SK-N-SH (cell line): ENCODE results near the gene UBAC2. TPM values are rescaled to one million over a fixed set of nuclear protein-coding genes. Genes with fewer than 3 reads are reported as not detected.

ENCODE experiments used
- CTCF ChIA-PET: fragments of 300-600, 350-600 bp; formaldehyde crosslinking; extraction: SDS; loops from one replicate; lab custom pipeline; 2021; lab: Yijun Ruan, JAX
- POLR2A ChIA-PET: fragments of 350-600 bp; sonication (Branson Sonifier 250); formaldehyde crosslinking; extraction: SDS; loops from one replicate; lab custom pipeline; 2020; ENCODE audit warnings: antibody characterized with exemption, inconsistent platforms; lab: Yijun Ruan, JAX
- DNase-seq: peaks from one replicate; pipeline ENCODE4 v3.0.0; 2012
- H2AFZ ChIP-seq: fragments of 200-600 bp; sonication (generic); 2 replicates; pipeline ENCODE4 v1.8.1; 2016; ENCODE audit warnings: antibody characterized with exemption, mild to moderate bottlenecking, low read depth
- H3F3A ChIP-seq: fragments of 200-600 bp; sonication (generic); replicated peaks from 2 replicates; pipeline ENCODE3; 2016; ENCODE audit warnings: antibody characterized with exemption, mild to moderate bottlenecking; ENCODE audit not compliant: insufficient read depth
- H3K27ac ChIP-seq, 2 experiments: fragments of 200-500 bp in 1 of 2; fragments of 200-600 bp in 1 of 2; sonication (Bioruptor generic) in 1 of 2; sonication (generic), shearing (Covaris generic) in 1 of 2; 2 replicates each; pipeline versions ENCODE4 v1.5.1 to v1.6.1; 2014 to 2016; ENCODE audit warnings: low read depth in 2 of 2, inconsistent platforms in 1 of 2, low read length in 1 of 2, mild to moderate bottlenecking in 1 of 2, mixed read lengths in 1 of 2
- H3K27me3 ChIP-seq: fragments of 200-600 bp; sonication (generic), shearing (Covaris generic); 2 replicates; pipeline ENCODE4 v1.6.1; 2016; ENCODE audit warnings: mixed run types; ENCODE audit not compliant: insufficient read depth
- H3K36me3 ChIP-seq, 2 experiments: fragments of 200-500 bp in 1 of 2; fragments of 200-600 bp in 1 of 2; sonication (Bioruptor generic) in 1 of 2; sonication (generic) in 1 of 2; replicated peaks in 1 of 2; 2 replicates each; pipeline versions ENCODE3 to v1.5.1; 2014 to 2016; ENCODE audit warnings: low read length in 1 of 2, mild to moderate bottlenecking in 1 of 2; ENCODE audit not compliant: insufficient read depth in 2 of 2, control insufficient read depth in 1 of 2
- H3K4me1 ChIP-seq, 2 experiments: fragments of 200-500 bp in 1 of 2; fragments of 200-600 bp in 1 of 2; sonication (Bioruptor generic) in 1 of 2; sonication (generic), shearing (Covaris generic) in 1 of 2; 2 replicates each; pipeline versions ENCODE4 v1.5.1 to v1.6.1; 2014 to 2016; ENCODE audit warnings: low read depth in 1 of 2, low read length in 1 of 2, mixed run types in 1 of 2; ENCODE audit not compliant: insufficient read depth in 2 of 2, control insufficient read depth in 1 of 2
- H3K4me2 ChIP-seq: fragments of 200-600 bp; sonication (generic), shearing (Covaris generic); 2 replicates; pipeline ENCODE4 v1.6.1; 2017; ENCODE audit warnings: mixed run types
- H3K4me3 ChIP-seq, 2 experiments: fragments of 200-500 bp in 1 of 2; fragments of 200-600 bp in 1 of 2; sonication (Bioruptor generic) in 1 of 2; sonication (generic), shearing (Covaris generic) in 1 of 2; 2 replicates each; pipeline versions ENCODE4 v1.5.1 to v1.8.1; 2014 to 2016; ENCODE audit warnings: low read depth in 2 of 2, inconsistent platforms in 1 of 2, low read length in 1 of 2, mild to moderate bottlenecking in 1 of 2, mixed read lengths in 1 of 2, moderate library complexity in 1 of 2
- H3K79me2 ChIP-seq: fragments of 200-600 bp; sonication (generic); 2 replicates; pipeline ENCODE4 v1.8.1; 2017; ENCODE audit warnings: mild to moderate bottlenecking; ENCODE audit not compliant: insufficient read depth
- H3K9ac ChIP-seq: fragments of 200-600 bp; sonication (generic); 2 replicates; pipeline ENCODE4 v1.6.1; 2017; ENCODE audit warnings: mixed run types
- H3K9me2 ChIP-seq: fragments of 200-600 bp; sonication (generic); 2 replicates; pipeline ENCODE4 v1.6.1; 2017; ENCODE audit warnings: mixed run types
- H3K9me3 ChIP-seq: fragments of 200-600 bp; sonication (generic); 2 replicates; pipeline ENCODE4 v1.6.1; 2017; ENCODE audit warnings: mixed run types, mild to moderate bottlenecking, moderate library complexity
- H4K20me1 ChIP-seq: fragments of 200-600 bp; sonication (generic); 2 replicates; pipeline ENCODE4 v1.6.1; 2017; ENCODE audit warnings: mild to moderate bottlenecking, mixed run types; ENCODE audit not compliant: insufficient read depth
- EP300 ChIP-seq, 2 experiments: IDR thresholded peaks; 2 replicates each; pipeline versions ENCODE4 v1.4.0 to v1.6.1; 2012; ENCODE audit warnings: borderline replicate concordance in 1 of 2, low read depth in 1 of 2, low read length in 1 of 2
- GABPA ChIP-seq: IDR thresholded peaks from 2 replicates; pipeline ENCODE4 v1.4.0; 2012; ENCODE audit warnings: low read depth, mild to moderate bottlenecking
- PBX3 ChIP-seq: IDR thresholded peaks from 2 replicates; pipeline ENCODE4; 2012
- RAD21 ChIP-seq: IDR thresholded peaks from 2 replicates; pipeline ENCODE4 v1.6.1; 2012; ENCODE audit warnings: mild to moderate bottlenecking, low read length
- RCOR1 ChIP-seq: fragments of 150-350 bp; IDR thresholded peaks from 2 replicates; pipeline ENCODE4 v1.6.1; 2017; ENCODE audit warnings: antibody characterized with exemption, low read length
- RXRA ChIP-seq: IDR thresholded peaks from 2 replicates; pipeline ENCODE4 v1.4.0; 2012; ENCODE audit warnings: low read depth, mild to moderate bottlenecking, borderline replicate concordance
- SMC3 ChIP-seq: IDR thresholded peaks from 2 replicates; pipeline ENCODE4 v1.6.1; 2012; ENCODE audit warnings: low read depth, low read length, improper control_type of control experiment
- TCF12 ChIP-seq: IDR thresholded peaks from 2 replicates; pipeline ENCODE4 v1.4.0; 2012
- TEAD4 ChIP-seq: IDR thresholded peaks from 2 replicates; pipeline ENCODE4 v1.4.0; 2012; ENCODE audit warnings: mild to moderate bottlenecking, borderline replicate concordance; ENCODE audit not compliant: insufficient read depth
- YY1 ChIP-seq: IDR thresholded peaks from 2 replicates; pipeline ENCODE4 v1.4.0; 2012; ENCODE audit warnings: low read depth, mild to moderate bottlenecking
- WGBS: methylation state at CpG from one replicate; pipeline ENCODE4 v1.1.6; 2017; ENCODE audit warnings: low lambda C conversion rate; 5-methylcytosine and 5-hydroxymethylcytosine counted together
- polyA plus RNA-seq, 3 experiments: library from polyadenylated mRNA; depleted of rRNA; stranded (reverse); fragments of >200 nt; gene quantifications; 2 replicates each; pipeline ENCODE4 v1.2.3, GENCODE V29; 2012
- TF ChIP-seq, protein P1 (sequence below): IDR thresholded peaks from 2 replicates; pipeline ENCODE4 v1.4.0; 2012; ENCODE audit warnings: low read depth, borderline replicate concordance
- TF ChIP-seq, protein P2 (sequence below): fragments of 150-350 bp; IDR thresholded peaks from 2 replicates; pipeline ENCODE4 v1.6.1; 2016; ENCODE audit warnings: mild to moderate bottlenecking, low read depth, low read length
- TF ChIP-seq, protein P3 (sequence below): IDR thresholded peaks from 2 replicates; pipeline ENCODE4 v1.4.0; 2012; ENCODE audit warnings: low read depth

The UBAC2 gene
- polyA plus RNA-seq, 1 of the 3 experiments (the other 2 are of a cell fraction) = 79.0 TPM

DNA sequence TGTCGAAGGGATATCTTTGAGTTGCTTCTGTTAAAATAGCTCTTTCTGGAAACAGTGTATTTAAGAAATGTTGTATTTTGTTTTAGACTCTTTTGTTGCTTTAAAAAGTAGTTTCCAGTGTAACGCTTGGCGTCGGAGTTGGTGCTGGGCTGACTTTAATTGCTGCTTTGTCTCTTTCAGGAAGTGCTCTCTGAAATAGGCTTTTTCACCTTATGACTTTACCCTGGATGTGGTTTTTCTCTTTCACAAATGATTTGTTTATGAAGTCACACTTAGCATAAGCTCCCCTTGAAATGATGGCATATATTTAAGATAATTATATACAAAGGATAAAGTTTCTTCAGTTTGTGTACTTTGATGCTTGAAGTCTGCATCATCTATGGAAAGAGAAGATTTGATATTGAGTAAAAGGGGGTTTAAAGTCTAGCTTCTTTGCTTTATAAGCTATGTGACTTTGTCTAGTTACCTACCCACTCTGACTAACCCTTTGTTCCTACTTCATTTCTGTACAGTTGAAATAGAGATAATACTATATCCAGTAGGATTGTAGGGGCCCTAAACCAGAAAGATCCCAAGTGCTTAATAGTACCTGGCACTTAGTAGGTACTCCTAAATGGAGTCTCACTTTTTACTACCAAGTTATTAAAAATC, 57.7 kb downstream of the UBAC2 start, which contains the start of gene GPR18:
Gene GPR18 (minus strand): TSS at position 170 of the 651 bp plus-strand sequence. CDS start 2,507 bp downstream, outside the sequence.
- no peak within 1 kb of the TSS for H3K27ac ChIP-seq
- 96% methylated on average over 4 of the region's 4 CpGs for WGBS
- no peak for DNase-seq

More for the DNA sequence above, 57.7 kb downstream of the UBAC2 start, which contains the start of gene GPR18:
- Histone ChIP-seq H3K4me1 (no peaks in the 10 kb centered on the region; a peak in 2 of 4 replicates), H3K9me3 (no peaks in the 10 kb centered on the region), H3K9ac (no peak within 1 kb of the TSS), H3K27me3 (no peaks in the 10 kb centered on the region), H3K4me2 (no peak within 1 kb of the TSS), H3K36me3 (peaks cover 35 to 45% of the 10 kb centered on the region in 2 experiments), H3F3A (no peaks in the 10 kb centered on the region), H4K20me1 (no peaks in the 10 kb centered on the region), H3K9me2 (no peaks in the 10 kb centered on the region), H3K4me3 (no peak within 1 kb of the TSS), H3K79me2 (no peaks in the 10 kb centered on the region; the same call in 1 of the 2 replicates), H2AFZ (no peak within 1 kb of the TSS)
- POLR2A ChIA-PET = no interaction called here
- TF ChIP-seq TCF12 = no peak
- TF ChIP-seq GABPA = no peak
- TF ChIP-seq PBX3 = no peak
- TF ChIP-seq, protein P1, sequence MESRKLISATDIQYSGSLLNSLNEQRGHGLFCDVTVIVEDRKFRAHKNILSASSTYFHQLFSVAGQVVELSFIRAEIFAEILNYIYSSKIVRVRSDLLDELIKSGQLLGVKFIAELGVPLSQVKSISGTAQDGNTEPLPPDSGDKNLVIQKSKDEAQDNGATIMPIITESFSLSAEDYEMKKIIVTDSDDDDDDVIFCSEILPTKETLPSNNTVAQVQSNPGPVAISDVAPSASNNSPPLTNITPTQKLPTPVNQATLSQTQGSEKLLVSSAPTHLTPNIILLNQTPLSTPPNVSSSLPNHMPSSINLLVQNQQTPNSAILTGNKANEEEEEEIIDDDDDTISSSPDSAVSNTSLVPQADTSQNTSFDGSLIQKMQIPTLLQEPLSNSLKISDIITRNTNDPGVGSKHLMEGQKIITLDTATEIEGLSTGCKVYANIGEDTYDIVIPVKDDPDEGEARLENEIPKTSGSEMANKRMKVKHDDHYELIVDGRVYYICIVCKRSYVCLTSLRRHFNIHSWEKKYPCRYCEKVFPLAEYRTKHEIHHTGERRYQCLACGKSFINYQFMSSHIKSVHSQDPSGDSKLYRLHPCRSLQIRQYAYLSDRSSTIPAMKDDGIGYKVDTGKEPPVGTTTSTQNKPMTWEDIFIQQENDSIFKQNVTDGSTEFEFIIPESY = no peak
- no peak for TF ChIP-seq RCOR1
- TF ChIP-seq RAD21 = no peak
- TF ChIP-seq, protein P2, sequence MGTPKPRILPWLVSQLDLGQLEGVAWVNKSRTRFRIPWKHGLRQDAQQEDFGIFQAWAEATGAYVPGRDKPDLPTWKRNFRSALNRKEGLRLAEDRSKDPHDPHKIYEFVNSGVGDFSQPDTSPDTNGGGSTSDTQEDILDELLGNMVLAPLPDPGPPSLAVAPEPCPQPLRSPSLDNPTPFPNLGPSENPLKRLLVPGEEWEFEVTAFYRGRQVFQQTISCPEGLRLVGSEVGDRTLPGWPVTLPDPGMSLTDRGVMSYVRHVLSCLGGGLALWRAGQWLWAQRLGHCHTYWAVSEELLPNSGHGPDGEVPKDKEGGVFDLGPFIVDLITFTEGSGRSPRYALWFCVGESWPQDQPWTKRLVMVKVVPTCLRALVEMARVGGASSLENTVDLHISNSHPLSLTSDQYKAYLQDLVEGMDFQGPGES = no peak
- no peak for TF ChIP-seq SMC3
- no peak for TF ChIP-seq YY1
- no peak for TF ChIP-seq RXRA
- no peak for TF ChIP-seq EP300 (IDR thresholded peaks at IDR 0.05; ENCODE audit: borderline replicate concordance in 1 of 2, low read depth in 1 of 2, low read length in 1 of 2)
- no peak for TF ChIP-seq TEAD4
- TF ChIP-seq, protein P3, sequence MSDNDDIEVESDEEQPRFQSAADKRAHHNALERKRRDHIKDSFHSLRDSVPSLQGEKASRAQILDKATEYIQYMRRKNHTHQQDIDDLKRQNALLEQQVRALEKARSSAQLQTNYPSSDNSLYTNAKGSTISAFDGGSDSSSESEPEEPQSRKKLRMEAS = no peak
- CTCF ChIA-PET = interaction anchor here (0.8 to 3.6 kb wide), 5 partner anchors 10 to 178 kb away, joined by 3 to 18 read pairs (median 9); partner anchors contain the start of gene UBAC2
